Epithelial cell of proximal tubule (primary cell): ENCODE results near the gene DOCK1. TPM values are rescaled to one million over a fixed set of nuclear protein-coding genes. Genes with fewer than 3 reads are reported as not detected.

ENCODE experiments used
- DNase-seq: peaks from one replicate; pipeline ENCODE4 v3.0.0-alpha.2; 2011; ENCODE audit warnings: low read depth
- H3K4me3 ChIP-seq: 2 replicates; pipeline ENCODE4 v1.5.1; 2011; ENCODE audit warnings: low read depth, mild to moderate bottlenecking, low read length
- CTCF ChIP-seq: conservative IDR thresholded peaks from 2 replicates; pipeline ENCODE4 v1.5.1; 2012; ENCODE audit warnings: low read depth, mild to moderate bottlenecking, low read length
- total RNA-seq: library from RNA; depleted of rRNA; stranded (reverse); fragments of >200 nt; gene quantifications from 2 replicates; pipeline ENCODE4 v1.2.3, GENCODE V29; 2015

Gene DOCK1
- total RNA-seq, 1 donor from 2014 or later, result 31.9 TPM

- TF ChIP-seq CTCF, result no peak
- no peak overlapping the region for H3K4me3 ChIP-seq
- DNase-seq, result no peak
Measured at GRCh38 chr10:127151981-127152699, 246.9 kb downstream of the DOCK1 start.

GRCh38 chr10:127153181-127153580 is 248.0 kb downstream of the DOCK1 start:
- no peak overlapping the region for H3K4me3 ChIP-seq
- DNase-seq, result no peak

GRCh38 chr10:127154831-127155620 is 249.8 kb downstream of the DOCK1 start:
- no peak for DNase-seq
- H3K4me3 ChIP-seq, result no peak overlapping the region
- TF ChIP-seq CTCF, result no peak

More at GRCh38 chr10:127153181-127153580, 248.0 kb downstream of the DOCK1 start:
- no peak for TF ChIP-seq CTCF

GRCh38 chr10:127157089-127157488 is 251.9 kb downstream of the DOCK1 start:
- DNase-seq, result no peak
- no peak for TF ChIP-seq CTCF
- no peak overlapping the region for H3K4me3 ChIP-seq

- H3K4me3 ChIP-seq, result no peak overlapping the region
- DNase-seq, result no peak
- no peak for TF ChIP-seq CTCF
Measured at GRCh38 chr10:127157506-127158200, 252.4 kb downstream of the DOCK1 start.

- no peak for DNase-seq
- no peak for TF ChIP-seq CTCF
- H3K4me3 ChIP-seq, result no peak overlapping the region
Measured at GRCh38 chr10:127158662-127159061, 253.4 kb downstream of the DOCK1 start.
